ENCODE measurements around the gene PSME2.

PSME2 gene

DNA sequence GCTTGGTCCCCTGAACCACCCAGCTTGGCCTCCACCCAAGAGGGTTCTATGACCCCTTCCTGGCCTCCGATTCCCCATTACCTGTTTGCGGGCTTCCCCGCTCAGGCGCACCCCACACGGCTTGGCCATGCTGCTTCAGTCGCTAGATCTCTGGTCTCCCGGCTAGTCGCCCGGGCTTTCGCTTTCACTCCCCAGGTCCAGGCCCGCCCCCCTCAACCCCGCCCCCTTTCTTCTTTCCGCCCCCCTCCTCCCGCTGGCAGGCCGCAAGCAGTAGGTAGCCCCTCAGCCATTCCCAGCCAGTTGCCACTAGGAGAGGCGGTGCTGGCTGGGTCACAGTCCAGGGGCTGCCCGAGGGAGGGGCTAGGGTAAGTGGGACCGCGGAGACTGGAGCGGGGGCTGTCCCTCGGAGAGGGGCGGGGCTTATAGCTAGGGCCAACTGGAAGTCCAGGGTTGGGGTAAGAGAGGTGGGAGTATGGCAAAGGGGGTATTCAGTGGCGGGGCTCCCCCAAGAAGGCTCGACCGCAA is at the start of gene PSME2:
Gene PSME2 (minus strand): TSS at position 158 of the 525 bp plus-strand sequence. CDS start 29 bp downstream, at position 129.
- H3K27ac ChIP-seq (ENCODE audit: low read depth, low read length), result peak within 1 kb of the TSS; percentile 79

GRCh38 chr14:24195186-24196070 is 49.0 kb upstream of the PSME2 start, which contains the start of gene TM9SF1:
Gene TM9SF1, minus strand, starts transcription at chr14:24195441. Its CDS starts 422 bp downstream, at chr14:24195019.
- Histone ChIP-seq H3K36me3 (ENCODE audit: control insufficient read depth, insufficient read depth, low read length) (peaks cover 20% of the 10 kb centered on the region), H3K4me3 (ENCODE audit: low read depth, low read length) (peak within 1 kb of the TSS; percentile 70), H3K27ac (ENCODE audit: low read depth, low read length) (peak within 1 kb of the TSS; percentile 98), H3K27me3 (ENCODE audit: control insufficient read depth, insufficient read depth, low read length) (no peaks in the 10 kb centered on the region), H3K4me1 (ENCODE audit: control insufficient read depth, insufficient read depth, low read length) (peaks cover 11% of the 10 kb centered on the region; the same call in 1 of the 2 replicates), H3K9me3 (ENCODE audit: control insufficient read depth, insufficient read depth, low read length) (no peaks in the 10 kb centered on the region), H3K9ac (ENCODE audit: low read depth, low read length) (peak within 1 kb of the TSS; percentile 96)

More for the DNA sequence above, at the start of gene PSME2:
- Histone ChIP-seq H3K9me3 (ENCODE audit: control insufficient read depth, insufficient read depth, low read length) (no peaks in the 10 kb centered on the region), H3K27me3 (ENCODE audit: control insufficient read depth, insufficient read depth, low read length) (no peaks in the 10 kb centered on the region), H3K9ac (ENCODE audit: low read depth, low read length) (peak within 1 kb of the TSS; percentile 54), H3K4me1 (ENCODE audit: control insufficient read depth, insufficient read depth, low read length) (peaks cover 15% of the 10 kb centered on the region), H3K4me3 (ENCODE audit: low read depth, low read length) (peak within 1 kb of the TSS; percentile 90), H3K36me3 (ENCODE audit: control insufficient read depth, insufficient read depth, low read length) (peaks cover 54% of the 10 kb centered on the region)

- H3K4me3 ChIP-seq (ENCODE audit: low read depth, low read length), result peak overlapping the region; percentile 70
- H3K27me3 ChIP-seq (ENCODE audit: control insufficient read depth, insufficient read depth, low read length), result no peaks in the 10 kb centered on the region
- H3K4me1 ChIP-seq (ENCODE audit: control insufficient read depth, insufficient read depth, low read length), result peaks cover 11% of the 10 kb centered on the region; the same call in 1 of the 2 replicates
- peak overlapping the region; percentile 96; the same call in 1 of the 2 replicates for H3K9ac ChIP-seq (ENCODE audit: low read depth, low read length)
- peak overlapping the region; percentile 98 for H3K27ac ChIP-seq (ENCODE audit: low read depth, low read length)
- peaks cover 20% of the 10 kb centered on the region for H3K36me3 ChIP-seq (ENCODE audit: control insufficient read depth, insufficient read depth, low read length)
- no peaks in the 10 kb centered on the region for H3K9me3 ChIP-seq (ENCODE audit: control insufficient read depth, insufficient read depth, low read length)
Observed at GRCh38 chr14:24194873-24195185, 48.4 kb upstream of the PSME2 start.

GRCh38 chr14:24194186-24194872 is 47.9 kb upstream of the PSME2 start:
- H3K4me1 ChIP-seq (ENCODE audit: control insufficient read depth, insufficient read depth, low read length), result peaks cover 11% of the 10 kb centered on the region; the same call in 1 of the 2 replicates
- no peaks in the 10 kb centered on the region for H3K9me3 ChIP-seq (ENCODE audit: control insufficient read depth, insufficient read depth, low read length)
- H3K27me3 ChIP-seq (ENCODE audit: control insufficient read depth, insufficient read depth, low read length), result no peaks in the 10 kb centered on the region
- H3K27ac ChIP-seq (ENCODE audit: low read depth, low read length), result no peak overlapping the region
- H3K36me3 ChIP-seq (ENCODE audit: control insufficient read depth, insufficient read depth, low read length), result peaks cover 20% of the 10 kb centered on the region
- H3K4me3 ChIP-seq (ENCODE audit: low read depth, low read length), result peak overlapping the region; percentile 70
- H3K9ac ChIP-seq (ENCODE audit: low read depth, low read length), result no peak overlapping the region

DNA sequence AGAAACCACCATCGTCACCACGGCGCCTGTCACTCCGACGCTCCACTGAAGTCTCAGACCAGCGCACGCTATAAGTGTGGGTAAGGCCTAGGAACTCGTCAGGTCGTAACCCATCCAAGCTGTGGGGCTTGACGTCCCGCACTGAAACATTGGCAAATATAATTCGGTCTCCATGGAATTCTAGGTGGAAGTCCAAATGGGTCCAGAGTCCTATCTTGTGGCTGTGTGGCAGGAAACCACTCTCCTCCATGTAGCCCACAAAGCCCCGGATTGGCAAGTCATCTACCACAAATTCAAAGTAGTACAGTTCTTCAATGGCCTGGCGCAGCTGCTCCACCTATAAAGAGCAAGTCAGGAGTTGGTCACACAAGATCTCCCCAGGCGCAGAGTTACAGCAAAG is 46.5 kb upstream of the PSME2 start:
- no peak overlapping the region for H3K4me3 ChIP-seq (ENCODE audit: low read depth, low read length)
- no peak overlapping the region for H3K9ac ChIP-seq (ENCODE audit: low read depth, low read length)
- H3K4me1 ChIP-seq (ENCODE audit: control insufficient read depth, insufficient read depth, low read length), result peaks cover 12% of the 10 kb centered on the region
- H3K27ac ChIP-seq (ENCODE audit: low read depth, low read length), result no peak overlapping the region
- peaks cover 20% of the 10 kb centered on the region for H3K36me3 ChIP-seq (ENCODE audit: control insufficient read depth, insufficient read depth, low read length)
- no peaks in the 10 kb centered on the region for H3K9me3 ChIP-seq (ENCODE audit: control insufficient read depth, insufficient read depth, low read length)
- no peaks in the 10 kb centered on the region for H3K27me3 ChIP-seq (ENCODE audit: control insufficient read depth, insufficient read depth, low read length)

DNA sequence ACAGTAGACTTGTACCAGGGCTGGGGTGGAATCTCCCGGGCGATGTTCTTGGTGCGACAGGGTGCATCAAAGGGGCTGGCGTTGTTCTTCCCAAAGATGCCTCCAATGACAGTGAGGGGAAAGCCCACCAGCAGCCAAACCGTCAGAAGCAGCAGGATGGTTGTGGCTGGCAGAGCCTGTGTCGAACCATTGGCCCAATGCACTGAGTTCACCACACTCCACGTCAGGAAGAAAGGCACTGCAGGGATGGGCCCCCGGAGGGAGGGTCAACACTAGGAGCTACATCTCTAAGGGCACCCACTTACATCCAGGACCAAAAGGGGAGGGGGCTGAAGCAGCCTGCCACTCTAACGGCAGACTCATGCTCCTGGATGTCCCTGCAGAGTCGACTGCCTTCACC is 44.0 kb upstream of the PSME2 start:
- Histone ChIP-seq H3K27me3 (ENCODE audit: control insufficient read depth, insufficient read depth, low read length) (no peaks in the 10 kb centered on the region), H3K4me3 (ENCODE audit: low read depth, low read length) (no peak overlapping the region), H3K27ac (ENCODE audit: low read depth, low read length) (no peak overlapping the region), H3K4me1 (ENCODE audit: control insufficient read depth, insufficient read depth, low read length) (peaks cover 10% of the 10 kb centered on the region), H3K36me3 (ENCODE audit: control insufficient read depth, insufficient read depth, low read length) (peaks cover 42% of the 10 kb centered on the region), H3K9ac (ENCODE audit: low read depth, low read length) (no peak overlapping the region), H3K9me3 (ENCODE audit: control insufficient read depth, insufficient read depth, low read length) (no peaks in the 10 kb centered on the region)

DNA sequence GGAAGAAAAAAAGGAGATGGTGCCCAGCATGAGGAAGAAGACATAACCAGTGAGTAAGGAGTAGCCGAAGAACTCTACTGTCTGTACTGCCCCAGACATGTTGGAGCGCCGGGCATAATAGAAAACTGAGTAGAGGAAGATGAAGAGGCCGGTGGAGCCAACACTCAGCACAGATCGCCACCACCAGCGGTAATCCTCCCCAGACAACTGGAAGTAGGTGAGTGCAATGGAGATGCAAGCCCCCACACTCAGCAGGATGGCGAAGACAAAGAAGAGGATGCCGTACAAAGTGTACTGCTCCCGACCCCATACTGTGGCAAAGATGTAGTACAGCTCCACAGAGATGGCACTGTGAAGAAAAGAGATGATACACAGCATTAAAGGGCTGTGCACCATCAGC is 43.0 kb upstream of the PSME2 start:
- peaks cover 5% of the 10 kb centered on the region for H3K4me1 ChIP-seq (ENCODE audit: control insufficient read depth, insufficient read depth, low read length)
- H3K9me3 ChIP-seq (ENCODE audit: control insufficient read depth, insufficient read depth, low read length), result no peaks in the 10 kb centered on the region
- H3K36me3 ChIP-seq (ENCODE audit: control insufficient read depth, insufficient read depth, low read length), result peaks cover 52% of the 10 kb centered on the region
- H3K27ac ChIP-seq (ENCODE audit: low read depth, low read length), result no peak overlapping the region
- peak overlapping the region; percentile 44; the same call in 1 of the 2 replicates for H3K4me3 ChIP-seq (ENCODE audit: low read depth, low read length)
- H3K9ac ChIP-seq (ENCODE audit: low read depth, low read length), result no peak overlapping the region
- no peaks in the 10 kb centered on the region for H3K27me3 ChIP-seq (ENCODE audit: control insufficient read depth, insufficient read depth, low read length)

GRCh38 chr14:24189059-24189375 is 42.6 kb upstream of the PSME2 start:
- Histone ChIP-seq H3K9ac (ENCODE audit: low read depth, low read length) (no peak overlapping the region), H3K27ac (ENCODE audit: low read depth, low read length) (peak overlapping the region; percentile 43), H3K27me3 (ENCODE audit: control insufficient read depth, insufficient read depth, low read length) (no peaks in the 10 kb centered on the region), H3K4me1 (ENCODE audit: control insufficient read depth, insufficient read depth, low read length) (peaks cover 3% of the 10 kb centered on the region), H3K4me3 (ENCODE audit: low read depth, low read length) (peak overlapping the region; percentile 44), H3K9me3 (ENCODE audit: control insufficient read depth, insufficient read depth, low read length) (no peaks in the 10 kb centered on the region), H3K36me3 (ENCODE audit: control insufficient read depth, insufficient read depth, low read length) (peaks cover 56% of the 10 kb centered on the region)

DNA sequence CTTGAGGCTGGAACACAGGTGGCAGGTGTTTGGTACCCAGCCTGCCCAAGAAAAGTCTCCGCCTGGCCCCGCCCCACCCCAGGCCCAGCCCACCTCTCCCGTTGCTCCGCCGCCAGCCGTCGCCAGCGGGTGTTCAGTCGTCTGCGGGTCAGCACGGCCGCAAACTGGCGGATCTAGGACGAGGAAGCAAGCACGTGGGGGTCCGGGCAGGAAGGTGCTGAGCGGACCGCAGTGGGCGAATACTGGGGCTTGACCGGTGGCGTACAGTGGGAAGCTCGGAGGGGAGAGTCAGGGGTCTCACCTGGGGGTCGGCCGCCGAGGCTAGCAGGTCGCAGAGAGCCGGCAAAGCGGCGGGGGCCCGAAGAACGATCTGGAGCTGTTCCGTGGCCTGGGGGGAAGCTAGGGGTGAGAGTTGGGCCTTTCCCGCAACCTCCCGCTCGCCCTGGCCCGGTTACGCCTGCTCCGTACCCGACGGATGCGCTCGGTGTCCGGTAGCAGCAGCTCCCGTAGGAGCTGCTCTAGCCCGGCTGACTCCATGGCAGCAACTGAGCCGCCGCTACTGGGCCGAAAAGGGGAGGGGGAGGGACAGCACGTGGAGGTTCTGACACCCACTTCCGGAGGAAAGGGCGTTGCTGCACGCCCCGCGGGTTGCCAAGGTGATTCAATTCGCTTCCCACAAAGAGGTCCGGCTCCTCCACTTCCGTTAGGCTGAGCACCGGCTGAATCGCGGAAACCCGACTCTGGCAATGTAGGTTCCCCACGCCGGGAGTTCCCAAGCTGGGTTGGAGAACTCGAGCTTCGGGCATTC is 42.0 kb upstream of the PSME2 start, which contains the start of gene IPO4:
Gene IPO4 (minus strand): TSS at position 566 of the 808 bp plus-strand sequence. CDS start 29 bp downstream, at position 537.
- peak within 1 kb of the TSS; percentile 86 for H3K27ac ChIP-seq (ENCODE audit: low read depth, low read length)
- H3K9ac ChIP-seq (ENCODE audit: low read depth, low read length), result peak within 1 kb of the TSS; percentile 70
- H3K4me3 ChIP-seq (ENCODE audit: low read depth, low read length), result peak within 1 kb of the TSS; percentile 89
- no peaks in the 10 kb centered on the region for H3K9me3 ChIP-seq (ENCODE audit: control insufficient read depth, insufficient read depth, low read length)
- H3K4me1 ChIP-seq (ENCODE audit: control insufficient read depth, insufficient read depth, low read length), result peaks cover 3% of the 10 kb centered on the region
- H3K27me3 ChIP-seq (ENCODE audit: control insufficient read depth, insufficient read depth, low read length), result no peaks in the 10 kb centered on the region
- H3K36me3 ChIP-seq (ENCODE audit: control insufficient read depth, insufficient read depth, low read length), result peaks cover 61% of the 10 kb centered on the region

GRCh38 chr14:24187539-24187915 is 41.1 kb upstream of the PSME2 start:
- Histone ChIP-seq H3K4me3 (ENCODE audit: low read depth, low read length) (peak overlapping the region; percentile 89), H3K4me1 (ENCODE audit: control insufficient read depth, insufficient read depth, low read length) (peaks cover 3% of the 10 kb centered on the region), H3K9ac (ENCODE audit: low read depth, low read length) (no peak overlapping the region), H3K9me3 (ENCODE audit: control insufficient read depth, insufficient read depth, low read length) (no peaks in the 10 kb centered on the region), H3K36me3 (ENCODE audit: control insufficient read depth, insufficient read depth, low read length) (peaks cover 64% of the 10 kb centered on the region), H3K27me3 (ENCODE audit: control insufficient read depth, insufficient read depth, low read length) (no peaks in the 10 kb centered on the region), H3K27ac (ENCODE audit: low read depth, low read length) (no peak overlapping the region)
